ENCODE measurements around the gene GRIN2C.

Gene GRIN2C

GRCh38 chr17:74799097-74799496 lies 60.6 kb downstream of the GRIN2C start:
- DNase-seq (ENCODE audit: low read depth), result no peak

DNA sequence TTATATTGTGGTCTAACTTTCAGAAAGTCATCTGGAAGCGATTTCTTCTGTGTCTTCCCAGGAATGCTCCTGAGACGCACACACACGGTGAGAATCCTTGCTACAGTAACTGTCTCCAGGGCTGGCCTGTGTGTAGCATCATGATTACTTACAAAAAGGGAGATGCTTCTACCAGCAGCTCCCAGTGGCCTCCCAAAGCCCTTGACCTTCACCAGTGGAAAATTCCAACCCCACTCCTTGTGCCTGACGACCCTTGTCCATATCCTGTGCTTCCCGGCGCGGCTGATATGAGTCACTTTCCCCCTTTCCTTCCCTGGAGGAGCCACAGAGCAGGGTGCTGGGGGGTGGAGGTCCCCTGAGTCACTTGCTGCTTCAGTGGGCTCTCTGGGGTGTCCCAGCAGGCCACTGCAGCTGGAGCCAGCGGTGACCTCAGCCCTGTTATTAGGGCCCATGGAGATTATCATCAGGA lies 61.4 kb downstream of the GRIN2C start:
- no peak for DNase-seq (ENCODE audit: low read depth)

DNA sequence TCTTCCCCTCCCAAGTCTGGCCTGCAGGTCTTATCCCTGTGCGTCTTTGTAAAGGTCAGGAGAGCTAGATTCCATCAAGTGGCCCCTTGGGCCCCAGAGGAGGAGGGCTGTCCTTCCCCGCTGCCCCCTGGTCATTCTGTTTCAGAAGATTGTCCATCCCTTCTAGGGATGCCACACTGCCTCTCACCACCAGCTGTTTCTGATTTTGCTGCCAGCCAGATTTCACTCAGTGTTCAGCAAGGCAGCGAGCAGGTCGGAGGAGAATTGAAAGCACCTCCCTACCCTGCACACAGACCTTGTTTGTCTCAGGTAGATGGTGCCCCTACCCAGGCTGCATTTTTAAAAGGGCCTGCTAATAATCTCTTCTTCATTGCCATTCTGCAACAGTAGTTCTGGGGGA lies 61.9 kb downstream of the GRIN2C start:
- DNase-seq (ENCODE audit: low read depth), result no peak

- DNase-seq (ENCODE audit: low read depth), result no peak
Measured at GRCh38 chr17:74796866-74797265, 62.8 kb downstream of the GRIN2C start.

DNA sequence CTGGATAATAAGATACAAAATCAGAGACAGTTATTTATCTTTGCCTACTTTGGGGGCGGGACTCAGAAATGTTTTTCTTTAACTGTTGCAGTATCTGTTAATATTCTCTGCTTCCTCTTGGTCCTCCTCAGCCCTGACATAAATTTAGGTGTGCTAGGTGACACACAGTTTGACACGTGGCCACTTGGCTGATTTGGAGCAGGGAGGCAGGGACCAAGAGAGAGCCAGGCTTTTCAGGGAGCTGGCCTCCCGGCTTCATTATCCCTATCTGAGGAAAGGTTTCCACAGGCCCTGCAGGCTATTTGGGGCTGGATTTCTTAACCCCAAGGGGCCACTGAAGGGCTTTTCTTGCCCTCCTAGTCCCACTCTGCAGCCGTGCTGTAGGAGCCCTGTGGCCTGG lies 63.5 kb downstream of the GRIN2C start:
- DNase-seq (ENCODE audit: low read depth), result no peak

- no peak for DNase-seq (ENCODE audit: low read depth)
Measured at GRCh38 chr17:74795327-74796020, 64.2 kb downstream of the GRIN2C start.

DNA sequence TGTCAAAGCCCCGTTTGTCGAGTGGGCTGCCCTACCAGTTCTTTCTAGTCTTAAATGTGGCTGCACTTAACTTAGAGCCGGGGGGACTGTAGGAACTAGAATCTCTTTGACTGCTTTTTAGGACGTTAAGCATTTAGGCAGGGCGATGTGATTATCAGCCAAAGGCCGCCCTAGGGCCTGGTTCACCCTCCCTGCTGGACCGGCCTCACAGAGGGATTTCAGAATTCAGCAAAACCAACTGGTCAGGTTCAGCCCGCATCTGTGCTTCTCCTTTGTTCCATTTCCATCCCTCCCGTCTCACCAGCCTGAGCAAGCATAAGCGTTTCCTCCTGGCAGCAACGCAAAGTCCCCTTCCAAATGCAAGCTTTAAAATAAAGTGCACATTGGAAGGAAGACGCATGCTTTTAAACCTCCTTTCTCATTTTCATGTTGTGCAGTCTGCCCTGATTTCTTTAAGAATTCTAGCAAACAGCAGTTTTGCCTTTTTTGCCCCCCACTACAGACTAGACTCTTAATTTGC lies 67.0 kb downstream of the GRIN2C start:
- DNase-seq (ENCODE audit: low read depth), result no peak

Data from HS-27A (cell line).